ENCODE results near the gene MUC4. TPM values are rescaled to one million over a fixed set of nuclear protein-coding genes. Genes with fewer than 3 reads are reported as not detected.

The MUC4 gene
- polyA plus RNA-seq, 1 donor from 2014 or later, result not detected

GRCh38 chr3:195812366-195812765 is 637 bp upstream of the MUC4 start:
- no peaks in the 10 kb centered on the region for H3K79me2 ChIP-seq (replicated peaks; ENCODE audit: insufficient read depth, low read length)
- H3F3A ChIP-seq (ENCODE audit: insufficient read depth, low read length, poor library complexity, severe bottlenecking), result no peaks in the 10 kb centered on the region
- no peak overlapping the region for H3K9ac ChIP-seq (ENCODE audit: low read length)
- no peak overlapping the region for H3K27ac ChIP-seq (ENCODE audit: low read length)
- no peak overlapping the region for H3K4me2 ChIP-seq (ENCODE audit: low read length)
- no peaks in the 10 kb centered on the region for H3K36me3 ChIP-seq (ENCODE audit: insufficient read depth, low read length)
- TF ChIP-seq CTCF (IDR thresholded peaks at IDR 0.05; ENCODE audit: poor library complexity, severe bottlenecking) (no peak), EZH2 (IDR thresholded peaks at IDR 0.05; ENCODE audit: borderline replicate concordance, insufficient read depth, low read length, poor library complexity, severe bottlenecking) (no peak), RAD21 (conservative IDR thresholded peaks at IDR 0.05) (no peak), MXI1 (conservative IDR thresholded peaks at IDR 0.05; ENCODE audit: poor library complexity, severe bottlenecking) (no peak), SMC3 (conservative IDR thresholded peaks at IDR 0.05; ENCODE audit: poor library complexity) (no peak), TAF1 (IDR thresholded peaks at IDR 0.05; ENCODE audit: low read depth) (no peak), REST (IDR thresholded peaks at IDR 0.05; ENCODE audit: borderline replicate concordance) (no peak), POLR2AphosphoS5 (IDR thresholded peaks at IDR 0.05) (no peak), EP300 (conservative IDR thresholded peaks at IDR 0.05; ENCODE audit: poor library complexity, severe bottlenecking) (no peak)
- no peaks in the 10 kb centered on the region for H3K9me2 ChIP-seq (ENCODE audit: insufficient read depth, low read length)
- H3K27me3 ChIP-seq (ENCODE audit: insufficient read depth, low read depth, low read length), result no peaks in the 10 kb centered on the region
- H2AFZ ChIP-seq (ENCODE audit: low read depth, low read length), result no peak overlapping the region
- H4K20me1 ChIP-seq (ENCODE audit: insufficient read depth), result no peaks in the 10 kb centered on the region
- H3K4me3 ChIP-seq (ENCODE audit: low read length), result no peak overlapping the region
- H3K9me3 ChIP-seq (ENCODE audit: low read length), result no peaks in the 10 kb centered on the region

- Histone ChIP-seq H2AFZ (ENCODE audit: low read depth, low read length) (no peak overlapping the region), H3K79me2 (replicated peaks; ENCODE audit: insufficient read depth, low read length) (no peaks in the 10 kb centered on the region), H3K9me3 (ENCODE audit: low read length) (no peaks in the 10 kb centered on the region), H3K27ac (ENCODE audit: low read length) (no peak overlapping the region), H3K4me2 (ENCODE audit: low read length) (no peak overlapping the region), H4K20me1 (ENCODE audit: insufficient read depth) (no peaks in the 10 kb centered on the region), H3K4me3 (ENCODE audit: low read length) (no peak overlapping the region), H3K9me2 (ENCODE audit: insufficient read depth, low read length) (no peaks in the 10 kb centered on the region), H3F3A (ENCODE audit: insufficient read depth, low read length, poor library complexity, severe bottlenecking) (no peaks in the 10 kb centered on the region), H3K27me3 (ENCODE audit: insufficient read depth, low read depth, low read length) (no peaks in the 10 kb centered on the region), H3K9ac (ENCODE audit: low read length) (no peak overlapping the region), H3K36me3 (ENCODE audit: insufficient read depth, low read length) (no peaks in the 10 kb centered on the region)
- TF ChIP-seq REST (IDR thresholded peaks at IDR 0.05; ENCODE audit: borderline replicate concordance) (no peak), MXI1 (conservative IDR thresholded peaks at IDR 0.05; ENCODE audit: poor library complexity, severe bottlenecking) (no peak), TAF1 (IDR thresholded peaks at IDR 0.05; ENCODE audit: low read depth) (no peak), EP300 (conservative IDR thresholded peaks at IDR 0.05; ENCODE audit: poor library complexity, severe bottlenecking) (no peak), CTCF (IDR thresholded peaks at IDR 0.05; ENCODE audit: poor library complexity, severe bottlenecking) (no peak), RAD21 (conservative IDR thresholded peaks at IDR 0.05) (no peak), SMC3 (conservative IDR thresholded peaks at IDR 0.05; ENCODE audit: poor library complexity) (no peak), POLR2AphosphoS5 (IDR thresholded peaks at IDR 0.05) (no peak), EZH2 (IDR thresholded peaks at IDR 0.05; ENCODE audit: borderline replicate concordance, insufficient read depth, low read length, poor library complexity, severe bottlenecking) (no peak)
Observed at GRCh38 chr3:195810455-195810845, 1.3 kb downstream of the MUC4 start.
